Measurements from ENCODE around the gene LGALS1.

Gene LGALS1

DNA sequence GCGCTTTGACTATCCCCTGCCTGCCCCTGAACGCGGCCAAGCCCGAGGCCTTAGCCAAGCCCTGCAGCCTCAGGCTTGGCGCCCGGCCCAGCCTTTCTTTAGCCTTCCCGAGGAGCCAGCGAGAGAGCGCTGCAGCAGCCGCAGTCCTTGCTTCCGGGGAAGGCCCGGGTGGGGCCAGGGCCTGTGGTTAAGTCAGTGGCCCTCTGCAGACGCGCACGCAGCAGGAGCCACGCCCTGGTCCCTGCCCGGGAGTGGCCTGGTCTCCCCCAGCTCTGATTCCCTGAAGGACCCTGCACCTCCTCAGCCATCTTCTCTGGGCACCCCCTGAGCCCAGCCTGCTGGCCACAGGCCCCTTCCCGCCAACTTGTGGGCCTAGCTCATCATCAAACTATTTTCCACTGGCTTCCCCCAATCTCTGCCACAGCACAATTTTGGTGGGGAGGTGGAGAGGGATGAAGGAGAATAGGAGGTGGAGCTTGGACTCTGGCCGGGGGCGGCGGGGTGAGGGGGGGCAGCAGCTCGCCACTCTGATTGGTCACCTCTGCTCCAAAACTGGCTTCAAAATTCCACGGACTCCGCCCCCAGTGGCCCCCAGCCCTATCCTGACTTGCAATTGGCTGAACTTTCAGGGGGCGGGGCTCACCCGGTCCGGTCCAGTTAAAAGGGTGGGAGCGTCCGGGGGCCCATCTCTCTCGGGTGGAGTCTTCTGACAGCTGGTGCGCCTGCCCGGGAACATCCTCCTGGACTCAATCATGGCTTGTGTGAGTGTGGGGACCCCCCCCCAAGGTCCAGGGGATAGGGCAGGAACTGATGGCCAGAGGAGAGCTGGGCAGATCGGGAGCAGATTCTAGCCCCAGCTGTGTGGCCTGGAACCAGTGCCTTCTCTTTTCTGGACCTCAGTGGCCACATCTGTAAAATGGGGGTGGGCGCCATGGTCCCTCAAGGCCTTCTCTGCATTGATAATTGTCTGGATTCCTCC is at the start of gene LGALS1:
TSS of gene LGALS1 (plus strand) at position 686 of the 979 bp plus-strand sequence. CDS start at position 753, 67 bp downstream.
- DNase-seq: peak; percentile 40

DNA sequence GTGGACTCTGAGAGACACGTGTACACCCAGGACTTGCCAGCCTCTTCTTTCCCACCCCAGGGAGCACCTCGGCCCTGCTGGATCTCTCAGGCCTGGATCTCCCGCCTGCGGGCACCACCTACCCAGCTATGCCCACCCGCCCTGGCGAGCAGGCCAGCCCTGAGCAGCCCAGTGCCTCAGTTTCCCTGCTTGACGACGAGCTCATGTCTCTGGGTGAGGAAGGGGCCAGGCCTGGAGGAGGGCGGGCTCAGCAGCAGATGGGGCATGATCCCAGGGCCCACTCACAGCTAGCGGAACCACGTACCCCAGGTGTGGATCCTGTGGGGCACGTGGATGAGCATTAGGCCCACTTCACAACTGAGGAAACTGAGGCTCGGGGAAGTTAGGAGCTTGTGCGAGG is 49.7 kb upstream of the LGALS1 start:
- DNase-seq: no peak

DNA sequence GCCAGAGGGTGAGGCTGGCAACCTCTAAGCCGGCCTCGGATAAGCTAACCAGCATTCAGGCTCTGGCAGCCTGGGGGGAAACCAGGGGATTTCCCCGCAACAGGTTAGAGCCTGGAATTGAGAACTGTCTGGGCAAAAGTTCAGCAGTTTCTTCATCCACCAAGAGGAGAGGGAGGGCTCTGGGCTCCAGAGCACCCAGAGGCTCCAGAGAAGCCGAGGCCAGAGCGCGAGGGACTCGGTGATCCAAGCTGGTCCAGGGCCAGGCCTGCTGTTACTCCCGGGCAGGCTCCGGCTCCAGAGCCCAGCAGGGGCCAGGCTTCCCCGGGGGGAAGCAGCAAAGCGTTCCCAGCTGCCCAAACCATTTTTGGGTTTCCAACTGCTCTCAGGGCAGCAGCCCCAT is 49.3 kb upstream of the LGALS1 start:
- DNase-seq: no peak

DNA sequence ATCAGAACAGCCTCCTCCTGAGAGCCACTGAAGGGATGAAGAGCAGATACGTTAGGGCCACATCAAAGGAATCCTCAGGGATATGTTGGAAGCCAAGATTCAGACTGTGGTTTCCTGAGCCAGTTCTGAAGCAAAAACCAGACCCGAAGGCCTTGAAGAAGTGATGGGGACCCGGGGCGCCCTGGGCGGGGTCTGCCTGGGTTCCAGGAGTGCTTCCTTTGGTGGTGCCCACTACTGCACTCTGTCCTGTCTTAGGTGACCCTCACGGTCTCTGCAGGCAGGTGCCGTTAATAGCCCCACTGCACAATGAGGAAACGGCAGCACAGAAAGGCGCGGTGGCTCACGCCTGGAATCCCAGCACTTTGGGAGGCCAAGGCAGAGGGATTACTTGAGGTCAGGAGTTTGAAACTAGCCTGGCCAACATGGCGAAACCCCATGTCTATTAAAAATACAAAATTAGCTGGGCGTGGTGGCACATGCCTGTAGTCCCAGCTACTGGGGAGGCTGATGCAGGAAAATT is 48.8 kb upstream of the LGALS1 start:
- DNase-seq: no peak

DNA sequence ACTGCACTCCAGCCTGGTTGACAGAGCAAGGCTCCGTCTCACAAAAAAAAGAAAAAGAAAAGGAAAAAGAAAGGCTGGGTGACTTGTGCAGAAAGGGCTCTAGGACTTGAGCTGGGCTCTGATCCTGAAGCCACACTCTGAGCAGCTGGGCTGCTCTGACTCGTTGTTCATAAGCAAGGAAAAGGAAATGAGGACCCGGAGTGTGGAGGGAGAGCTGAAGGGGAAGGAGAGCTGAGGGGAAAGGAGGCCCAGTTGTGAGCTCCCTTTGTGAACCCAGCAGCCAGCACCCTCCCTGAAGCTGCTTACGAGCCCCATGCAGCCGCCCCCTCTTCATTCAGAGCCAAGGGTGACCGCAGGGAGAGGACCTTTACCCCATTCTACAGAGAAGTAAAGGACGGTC is 48.3 kb upstream of the LGALS1 start:
- no peak for DNase-seq

DNA sequence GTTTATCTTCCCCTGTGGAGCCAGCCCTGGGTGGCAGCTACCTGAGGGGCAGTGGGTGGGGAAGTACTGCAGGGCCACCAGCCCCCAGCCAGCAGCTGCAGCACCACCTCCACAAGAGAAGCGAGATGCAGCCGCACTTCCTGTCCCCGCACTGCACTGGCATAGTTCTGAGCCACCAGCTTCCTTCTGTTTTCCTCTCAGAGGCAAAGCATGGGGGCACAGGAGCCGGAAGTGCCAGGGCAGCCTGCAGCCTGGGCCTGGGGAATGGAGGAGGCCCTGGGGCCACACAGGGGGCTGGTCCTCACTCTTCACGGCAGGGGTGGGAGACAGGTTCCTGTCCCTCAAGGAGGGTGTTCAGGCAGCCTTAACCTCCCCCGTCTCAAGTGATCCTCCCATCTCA is 47.9 kb upstream of the LGALS1 start:
- no peak for DNase-seq

DNA sequence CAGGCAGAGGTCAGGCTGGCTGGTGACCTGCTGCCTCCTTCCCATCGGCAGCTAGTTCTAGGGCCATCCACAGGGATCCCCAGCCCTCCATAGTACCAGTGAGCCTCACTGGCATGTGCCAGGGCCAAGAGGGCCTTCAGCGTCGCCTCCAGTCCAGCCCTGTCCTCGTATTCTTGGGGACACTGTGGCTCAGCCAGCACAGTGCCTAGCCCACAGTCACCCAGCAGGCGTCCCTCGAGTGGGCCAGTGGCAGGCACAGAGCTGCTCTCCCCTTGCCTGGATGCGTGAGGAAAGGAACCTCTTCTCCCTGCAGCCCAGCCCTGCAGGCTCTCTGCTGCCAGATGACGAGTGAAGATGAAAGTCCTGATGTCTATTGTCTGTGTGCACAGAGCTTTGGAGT is 46.6 kb upstream of the LGALS1 start:
- DNase-seq: no peak

DNA sequence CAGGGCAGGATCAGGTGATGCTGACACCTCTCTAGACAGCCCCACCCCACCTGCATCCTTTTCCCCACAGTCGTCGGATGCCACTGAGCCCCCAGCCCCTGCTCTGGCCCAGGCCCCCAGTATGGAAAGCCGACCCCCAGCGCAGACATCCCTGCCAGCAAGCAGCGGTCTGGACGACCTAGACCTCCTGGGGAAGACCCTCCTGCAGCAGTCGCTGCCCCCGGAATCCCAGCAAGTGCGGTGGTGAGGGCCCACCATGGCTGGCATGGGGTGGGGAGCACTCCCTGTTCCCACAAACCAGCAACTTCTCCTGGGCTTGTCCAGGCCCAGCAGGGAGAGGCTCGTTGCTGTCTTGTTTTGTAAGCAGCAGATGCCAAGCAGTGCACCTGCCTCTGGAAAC is 45.5 kb upstream of the LGALS1 start:
- no peak for DNase-seq

DNA sequence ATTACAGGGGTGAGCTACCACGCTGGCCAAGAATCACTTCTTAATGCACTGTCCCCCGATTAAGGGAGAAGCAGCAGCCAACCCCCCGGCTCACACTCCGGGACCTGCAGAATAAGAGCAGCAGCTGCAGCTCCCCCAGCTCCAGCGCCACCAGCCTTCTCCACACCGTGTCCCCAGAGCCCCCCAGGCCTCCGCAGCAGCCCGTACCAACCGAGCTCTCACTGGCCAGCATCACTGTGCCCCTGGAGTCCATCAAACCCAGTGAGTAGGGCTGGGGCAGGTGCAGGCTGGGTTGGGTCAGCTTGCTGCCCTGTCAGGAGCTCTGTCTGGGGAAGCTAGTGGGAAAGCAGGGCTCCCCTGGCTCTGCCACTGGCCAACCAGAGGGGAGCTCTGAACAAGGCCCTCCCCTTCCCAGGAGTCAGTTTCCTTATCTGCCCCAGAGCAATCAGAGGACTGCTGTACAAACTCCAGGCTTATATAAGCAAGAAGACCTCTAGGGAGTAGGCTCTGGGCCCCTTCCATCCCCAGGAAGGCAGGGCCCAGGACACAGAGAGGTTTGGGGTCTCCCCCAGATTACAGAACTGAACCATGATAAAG is 44.5 kb upstream of the LGALS1 start:
- no peak for DNase-seq

DNA sequence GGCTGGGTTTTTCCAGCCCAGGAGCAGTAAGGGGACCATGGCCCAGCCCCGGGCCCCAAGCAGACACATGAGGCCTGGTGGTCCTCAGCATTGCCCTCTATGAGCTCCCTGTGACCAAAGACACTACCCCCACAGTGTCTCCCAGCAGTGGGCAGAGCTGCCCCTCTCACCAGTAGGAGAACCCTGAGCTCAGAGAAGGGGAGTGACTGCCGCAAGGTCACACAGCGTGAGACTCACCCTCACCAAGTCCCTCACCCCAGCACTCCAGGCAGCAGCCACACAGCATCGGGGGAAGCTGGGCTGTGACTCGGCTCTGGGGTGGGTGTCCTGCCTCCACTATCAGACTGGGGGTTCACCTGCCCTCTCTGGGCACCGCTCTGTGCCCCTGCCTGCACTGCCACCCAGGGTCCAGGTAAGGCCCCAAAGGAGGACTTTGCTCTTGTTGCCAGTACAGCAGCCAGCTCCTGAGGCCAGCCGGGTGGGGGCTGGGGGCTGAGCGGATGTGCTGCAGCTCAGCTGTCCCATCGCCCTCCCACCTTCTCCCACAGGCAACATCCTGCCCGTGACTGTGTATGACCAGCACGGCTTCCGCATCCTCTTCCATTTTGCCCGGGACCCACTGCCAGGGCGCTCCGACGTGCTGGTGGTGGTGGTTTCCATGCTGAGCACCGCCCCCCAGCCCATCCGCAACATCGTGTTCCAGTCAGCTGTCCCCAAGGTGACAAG is 43.8 kb upstream of the LGALS1 start:
- DNase-seq: no peak

DNA sequence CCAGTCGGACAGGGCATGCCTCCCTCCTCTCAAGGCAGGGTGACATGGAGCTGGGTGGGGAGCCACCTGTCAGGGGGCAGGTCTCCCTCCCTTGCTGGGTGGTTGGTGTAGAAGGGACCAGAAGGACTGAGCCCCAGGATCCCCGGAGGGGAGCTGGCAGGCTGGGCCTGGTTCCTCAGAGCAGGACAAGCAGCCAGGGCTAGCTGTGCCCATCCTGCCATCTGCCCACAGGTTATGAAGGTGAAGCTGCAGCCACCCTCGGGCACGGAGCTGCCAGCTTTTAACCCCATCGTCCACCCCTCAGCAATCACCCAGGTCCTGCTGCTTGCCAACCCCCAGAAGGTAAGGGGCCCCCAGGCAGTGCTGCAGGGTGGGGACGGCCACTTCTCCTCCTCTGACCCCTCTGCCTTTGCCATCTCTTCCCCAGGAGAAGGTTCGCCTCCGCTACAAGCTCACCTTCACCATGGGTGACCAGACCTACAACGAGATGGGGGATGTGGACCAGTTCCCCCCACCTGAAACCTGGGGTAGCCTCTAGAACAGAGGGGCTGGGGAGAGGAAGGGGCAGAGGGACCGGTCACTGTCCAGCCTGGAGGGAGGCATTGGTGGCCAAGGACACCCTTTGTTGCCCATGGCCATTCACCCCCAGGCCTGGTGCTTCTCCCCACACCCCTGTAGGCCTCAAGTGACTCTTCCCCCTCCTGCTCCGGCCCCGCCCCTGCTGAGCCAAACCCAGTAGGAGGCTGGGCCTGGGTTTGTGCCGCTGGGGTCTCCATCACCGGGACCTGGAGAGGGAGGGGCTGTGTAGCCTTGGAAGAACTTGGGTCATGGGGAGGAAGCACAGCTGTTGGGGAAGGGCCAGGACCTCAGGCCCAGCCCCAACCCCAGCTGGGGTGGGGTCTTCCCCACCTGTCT is 43.0 kb upstream of the LGALS1 start:
- no peak for DNase-seq

DNA sequence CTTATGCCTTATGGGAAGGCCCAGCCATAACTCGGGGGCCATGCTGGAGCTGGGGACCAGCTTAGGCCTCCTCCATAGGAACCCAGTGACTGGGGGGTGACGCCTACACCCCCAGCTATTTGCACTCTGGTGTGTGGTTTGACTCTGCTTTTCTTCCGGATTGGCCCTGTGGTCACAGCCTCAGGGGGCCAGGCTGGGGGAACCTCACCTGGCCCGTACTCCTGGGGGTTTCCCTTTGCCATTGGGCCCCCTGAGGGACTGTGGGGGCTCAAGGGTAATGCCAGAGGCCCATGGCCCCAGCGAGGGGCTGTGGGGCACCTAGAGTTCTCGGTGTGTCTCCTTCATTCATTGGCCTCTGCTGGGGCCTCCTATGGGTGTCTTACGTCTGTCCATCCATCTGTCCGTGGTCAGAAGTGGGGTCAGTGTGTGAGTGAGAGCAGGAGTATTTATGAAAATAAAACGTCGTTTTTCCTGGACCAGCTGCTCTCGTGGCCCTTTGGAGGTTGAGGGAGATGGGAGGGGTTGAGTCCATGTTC is 42.3 kb upstream of the LGALS1 start:
- DNase-seq: no peak

DNA sequence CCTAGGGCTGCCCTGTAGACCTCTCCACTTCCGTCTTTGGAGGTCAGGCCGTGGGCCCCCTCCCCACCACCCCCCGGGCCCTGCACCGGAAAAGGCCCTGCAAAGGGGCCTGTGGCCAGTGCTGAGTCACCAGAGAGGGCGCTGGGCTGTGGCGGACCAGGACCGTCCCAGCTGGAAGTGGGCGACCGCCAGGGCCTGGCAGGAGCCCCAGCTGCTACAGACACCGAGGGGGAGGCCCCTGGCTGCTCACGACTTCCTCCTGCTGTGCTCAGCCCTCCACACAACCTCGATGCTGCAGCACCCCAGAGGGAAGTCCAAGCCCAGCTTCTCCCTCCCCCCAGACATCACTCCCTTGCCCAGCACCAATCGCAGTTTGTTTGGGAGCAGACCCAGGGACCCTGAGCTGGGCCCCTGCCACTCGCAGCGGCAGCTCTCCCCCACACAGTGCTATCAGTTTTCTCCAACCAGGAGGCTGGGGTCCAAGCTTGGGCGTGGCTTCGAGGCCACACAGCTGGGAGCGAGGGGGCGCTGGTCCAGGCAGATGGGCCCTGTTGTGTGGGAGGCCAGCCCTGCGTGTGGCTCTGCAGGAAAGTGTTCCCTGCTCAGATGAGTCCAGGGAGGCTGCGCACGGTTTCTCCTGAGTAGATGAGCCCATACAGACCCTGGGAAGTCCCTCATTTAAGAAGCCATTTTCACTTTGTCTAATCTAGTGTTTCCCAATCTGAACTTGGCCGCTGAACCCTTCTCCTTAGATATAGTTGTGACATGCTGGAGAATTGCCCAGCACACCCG is 41.6 kb upstream of the LGALS1 start:
- DNase-seq: no peak

DNA sequence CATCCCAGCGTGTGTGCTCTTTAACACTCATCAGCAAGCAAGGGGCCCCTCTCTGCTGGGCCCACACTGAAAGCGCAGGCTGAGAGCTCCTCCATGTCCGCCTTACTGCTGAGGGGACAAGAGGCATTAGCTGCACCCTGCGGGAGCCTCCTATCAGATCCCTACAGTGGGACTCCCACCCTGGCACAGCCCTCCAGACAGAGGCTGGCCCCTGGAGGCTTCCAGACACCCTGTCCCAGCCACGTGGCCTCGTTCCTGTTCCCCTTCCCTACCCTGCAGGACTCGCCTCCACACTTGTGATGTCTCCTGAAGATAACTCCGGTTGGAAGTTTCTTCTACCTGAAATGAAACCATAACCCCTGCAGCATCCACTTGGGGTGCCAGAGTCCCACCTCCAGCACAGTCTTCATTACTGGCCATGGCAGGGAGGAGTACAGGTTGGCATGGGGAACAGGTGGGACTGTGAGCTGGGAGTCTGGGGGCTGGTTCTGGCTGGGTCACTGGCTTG is 41.0 kb upstream of the LGALS1 start:
- DNase-seq: no peak

DNA sequence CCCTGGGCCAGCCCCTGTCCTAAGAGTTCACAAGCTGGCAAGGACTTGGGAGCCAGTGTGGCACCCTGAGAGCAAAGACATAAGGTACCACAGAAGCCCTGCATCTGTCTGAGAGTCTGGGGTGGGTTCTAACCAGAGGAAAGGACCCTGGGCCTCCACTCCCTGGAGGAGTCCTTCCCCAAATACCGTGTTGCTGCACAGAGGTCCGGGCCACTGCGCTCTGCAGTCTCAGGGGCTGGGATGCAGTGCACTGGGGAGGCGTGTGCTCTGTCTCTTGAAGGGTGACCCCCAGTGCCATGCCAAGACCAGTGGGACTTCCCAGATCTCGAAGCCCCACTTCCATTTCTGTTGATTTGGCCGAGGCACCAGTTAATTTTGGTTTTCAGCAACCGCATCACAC is 40.3 kb upstream of the LGALS1 start:
- DNase-seq: no peak

DNA sequence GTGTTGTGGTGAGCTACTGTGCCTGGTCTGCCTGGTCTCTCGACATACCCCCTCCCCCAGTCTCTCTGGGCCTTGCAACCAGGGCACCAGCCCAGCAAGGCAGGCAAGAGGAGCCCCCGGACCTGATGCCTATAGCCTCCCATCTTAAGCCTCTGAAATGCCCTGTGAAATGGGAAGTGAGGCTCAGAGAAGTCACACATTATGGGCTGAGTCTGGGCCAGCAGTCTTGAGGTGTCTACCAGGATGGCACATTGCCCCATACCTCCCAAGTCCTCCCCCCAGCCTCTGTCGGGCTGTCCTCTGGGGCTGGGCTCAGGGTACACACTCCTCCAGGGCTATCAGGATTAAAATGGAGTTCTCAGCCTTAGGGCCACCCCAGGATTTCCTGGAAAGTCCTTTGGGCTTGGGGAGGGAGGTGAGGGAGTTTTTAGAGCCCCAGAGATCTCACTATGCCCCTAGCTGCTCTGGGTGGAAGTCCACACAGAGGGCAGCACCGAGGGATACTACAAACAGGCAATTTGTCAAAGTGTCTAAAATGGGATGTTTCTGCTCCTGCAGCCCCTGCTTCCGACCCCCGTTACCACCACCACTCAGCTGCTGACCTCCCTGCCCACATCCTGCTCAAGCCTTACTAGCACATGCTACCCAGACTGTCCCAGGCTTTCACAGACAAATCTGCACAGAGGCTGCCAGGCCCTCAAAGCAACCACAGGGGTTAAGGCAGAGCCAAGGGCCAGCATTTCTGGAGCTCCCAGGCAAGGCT is 39.1 kb upstream of the LGALS1 start:
- no peak for DNase-seq

DNA sequence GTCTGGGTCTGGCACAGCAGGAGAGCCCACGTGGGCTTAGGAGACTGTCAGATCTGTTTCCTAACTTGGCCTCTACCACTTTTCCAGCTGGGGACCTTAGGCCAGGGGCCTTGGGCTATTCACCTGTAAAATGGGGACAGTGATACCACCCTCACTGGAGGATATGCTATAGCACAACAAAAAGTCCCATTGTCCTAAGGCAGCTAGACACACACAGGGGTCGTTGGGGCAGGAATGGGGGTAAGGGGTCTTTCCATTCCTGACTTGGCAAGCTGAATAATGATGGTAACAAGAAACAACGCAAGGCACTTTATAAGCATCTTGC is 38.5 kb upstream of the LGALS1 start:
- DNase-seq: no peak

DNA sequence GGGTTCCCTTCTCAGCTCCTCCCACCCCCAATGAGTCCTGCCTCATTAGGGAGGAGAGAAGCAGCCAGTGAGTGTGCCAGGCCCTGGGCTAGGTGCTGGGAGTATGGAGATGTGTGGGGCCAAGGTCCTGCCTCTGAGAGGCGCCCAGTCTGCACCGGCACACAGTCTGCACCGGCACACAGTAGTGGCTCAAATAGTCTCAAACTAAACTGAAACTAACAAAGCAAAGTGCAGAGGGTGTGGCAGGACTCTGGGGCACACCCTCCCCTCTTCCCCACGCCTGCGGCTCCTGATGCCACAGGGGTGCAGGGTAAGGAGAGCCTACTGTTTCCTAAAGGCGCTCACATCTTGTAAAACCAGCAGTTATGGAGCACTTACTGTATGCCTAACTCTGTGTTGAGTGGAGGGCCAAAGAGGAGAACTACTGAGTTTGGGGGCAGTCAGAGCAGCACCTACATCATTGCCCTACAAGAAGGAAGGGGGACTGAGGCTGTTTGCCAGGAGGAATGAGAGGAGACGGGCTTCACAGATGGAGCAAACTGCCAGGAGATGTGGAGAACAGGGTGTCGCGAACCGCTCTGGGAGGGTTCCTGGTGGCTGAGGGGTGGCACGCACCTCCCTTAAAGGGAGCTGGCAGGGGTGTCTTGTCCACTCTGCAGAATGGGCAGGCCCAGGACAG is 36.9 kb upstream of the LGALS1 start:
- no peak for DNase-seq

DNA sequence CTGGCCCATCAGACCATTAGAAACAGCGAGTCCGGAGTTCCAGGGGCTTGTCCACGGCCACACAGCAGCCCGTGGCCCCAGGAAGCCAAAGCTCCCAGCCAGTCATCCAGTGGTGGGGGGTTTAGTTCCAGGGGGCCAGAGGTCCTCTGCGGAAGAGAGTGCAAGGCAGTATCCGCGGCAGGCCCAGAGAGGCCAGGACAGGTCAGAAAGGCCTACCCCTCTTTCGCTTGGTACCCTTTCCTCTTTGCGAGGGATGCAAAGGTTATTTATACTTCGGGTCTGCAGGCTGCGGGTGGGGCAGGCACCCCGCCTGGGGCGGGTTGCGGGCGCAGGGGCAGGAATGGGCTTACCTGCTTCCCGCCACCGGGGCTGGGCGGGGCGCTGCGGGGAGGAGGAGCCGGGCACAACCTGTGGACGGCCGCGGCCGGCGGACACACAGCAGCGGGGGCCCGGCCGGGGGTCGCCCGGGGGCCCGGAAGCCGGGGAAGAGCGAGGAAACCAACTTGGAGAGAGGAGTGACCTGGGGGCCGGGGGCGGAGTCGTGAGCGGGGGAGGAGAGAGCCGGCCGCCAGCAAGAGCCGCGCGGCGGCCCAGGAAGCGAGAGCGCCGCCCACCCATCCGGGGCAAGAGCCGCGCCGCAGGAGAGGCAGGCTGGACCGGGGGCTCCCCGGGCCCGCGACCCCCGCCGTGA is 36.2 kb upstream of the LGALS1 start, which contains the start of gene SH3BP1:
TSS of gene SH3BP1 (plus strand) at position 600 of the 691 bp plus-strand sequence. CDS start 119 bp downstream, outside the sequence.
- DNase-seq: no peak
